Psoas muscle (tissue), 8 donors: ENCODE measurements around the gene TFAP2A. TPM values are rescaled to one million over a fixed set of nuclear protein-coding genes. Genes with fewer than 3 reads are reported as not detected.

Experiments
- ATAC-seq, 4 donors: fragments of 200-7000 bp; cut with Tn5 transposase; one replicate each; pipeline ENCODE4 v1.9.1; 2020; ENCODE audit warnings: moderate library complexity in 3 of 4, mild to moderate bottlenecking in 2 of 4
- DNase-seq, 2 donors: peaks; one replicate each; pipeline ENCODE4 v3.0.0-alpha.2; 2020
- H3K27ac ChIP-seq: fragments of 200-600 bp; one replicate; pipeline ENCODE4 v1.8.0; 2022
- H3K27me3 ChIP-seq, 3 donors: fragments of 200-600 bp in 1 of 3; one replicate each; pipeline versions ENCODE4 v1.6.1 to v1.8.0; 2013 to 2022; ENCODE audit warnings: low read length in 2 of 3, mild to moderate bottlenecking in 2 of 3, moderate library complexity in 1 of 3; ENCODE audit not compliant: insufficient read depth in 3 of 3
- H3K36me3 ChIP-seq, 2 donors: fragments of 200-600 bp in 1 of 2; one replicate each; pipeline versions ENCODE4 v1.6.1 to v1.8.0; 2013 to 2022; ENCODE audit warnings: low read depth in 1 of 2, mild to moderate bottlenecking in 1 of 2, moderate library complexity in 1 of 2; ENCODE audit not compliant: insufficient read depth in 1 of 2
- H3K4me1 ChIP-seq: fragments of 200-600 bp; one replicate; pipeline ENCODE4 v1.8.0; 2022
- H3K4me3 ChIP-seq: fragments of 200-600 bp; one replicate; pipeline ENCODE4 v1.8.0; 2022; ENCODE audit warnings: mild to moderate bottlenecking
- H3K9me3 ChIP-seq: fragments of 200-600 bp; one replicate; pipeline ENCODE4 v1.8.0; 2022
- CTCF ChIP-seq: fragments of 200-600 bp; IDR thresholded peaks from one replicate; pipeline ENCODE4 v1.8.0; 2022; ENCODE audit warnings: antibody characterized with exemption
- WGBS, 3 donors: extraction: QIAGEN DNeasy Blood & Tissue Kit; methylation state at CpG; one replicate each; pipeline versions ENCODE4 v1.1.6 to v1.1.7; 2013; 5-methylcytosine and 5-hydroxymethylcytosine counted together
- intact Hi-C, 2 donors: fragments of 100-400 bp; cut with DNase I; formaldehyde crosslinking; loops; one replicate each; pipeline versions ENCODE4 v1.11.0 to v1.14.2; 2022
- polyA plus RNA-seq, 3 donors: library from polyadenylated mRNA; stranded (reverse); fragments of 200-250 nt; gene quantifications; one replicate each; pipeline ENCODE4 v1.2.3, GENCODE V29; 2013
- total RNA-seq, 4 donors: library from RNA; stranded (reverse); fragmentation: NEBNext Ultra II Directional in 2 of 4; extraction: Animal tissue kit (Norgen Biotek cat#: 25700) in 2 of 4; gene quantifications; one replicate each; pipeline versions ENCODE4 v1.2.1 to v1.2.4, GENCODE V29; 2021 to 2023
- donor health status: healthy with polysubstance abuse.
- donor health status: DM: no; HTN: no; CAD: no; lungs with moderate emphysema.
- donor health status: Bipolar disorder and iron deficiency.
- donor health status: healthy.
- donor health status: DM: yes; HTN: yes; CAD: no.
- donor health status: DM: no; HTN: no; CAD: no.
- donor health status: DM: no; HTN: no; CAD: no.
- donor health status: DM: yes; HTN: yes; CAD: no.

The TFAP2A gene
- total and polyA plus RNA-seq, 7 donors, result under 0.01 to 0.15 TPM; not detected in 5

- no peak for DNase-seq
- 4 to 9% (median 6%) methylated on average over 5 of the region's 5 CpGs for WGBS, 3 donors
- intact Hi-C loops, result loop anchor here in 1 of 2 donors (10.0 kb wide), 1 partner anchor 389 kb away; no protein-coding TSS in a partner anchor
- Histone ChIP-seq H3K9me3 (no peaks in the 10 kb centered on the region), H3K36me3 (no peaks in the 10 kb centered on the region), H3K27me3 (peaks cover 0 to 90% (median 47%) of the 10 kb centered on the region in 3 donors), H3K4me1 (peaks cover 11% of the 10 kb centered on the region), H3K27ac (no peak overlapping the region), H3K4me3 (no peak overlapping the region)
- no peak for TF ChIP-seq CTCF
- ATAC-seq, result no peak
Measured at GRCh38 chr6:10424040-10424439, 9.2 kb upstream of the TFAP2A start.

GRCh38 chr6:10422737-10423034, 7.8 kb upstream of the TFAP2A start:
- ATAC-seq (no peak), DNase-seq (no peak)
- H3K27ac ChIP-seq, result no peak overlapping the region
- H3K4me3 ChIP-seq, result no peak overlapping the region
- H3K36me3 ChIP-seq, result no peaks in the 10 kb centered on the region
- H3K27me3 ChIP-seq, result peaks cover 0 to 91% (median 58%) of the 10 kb centered on the region in 3 donors
- H3K9me3 ChIP-seq, result no peaks in the 10 kb centered on the region
- intact Hi-C loops, result loop anchor here in 1 of 2 donors (10.0 kb wide), 1 partner anchor 388 kb away; no protein-coding TSS in a partner anchor
- no peak for TF ChIP-seq CTCF
- 14 to 22% (median 20%) methylated on average over 7 of the region's 7 CpGs for WGBS, 3 donors
- peaks cover 11% of the 10 kb centered on the region for H3K4me1 ChIP-seq

GRCh38 chr6:10421921-10422736, 7.3 kb upstream of the TFAP2A start:
- ATAC-seq (no peak), DNase-seq (no peak)
- Histone ChIP-seq H3K4me3 (no peak overlapping the region), H3K9me3 (no peaks in the 10 kb centered on the region), H3K27me3 (peaks cover 0 to 96% (median 63%) of the 10 kb centered on the region in 3 donors), H3K27ac (no peak overlapping the region), H3K4me1 (peaks cover 11% of the 10 kb centered on the region), H3K36me3 (no peaks in the 10 kb centered on the region)
- WGBS, 3 donors, result 5 to 9% (median 8%) methylated on average over 39 of the region's 39 CpGs
- intact Hi-C loops, result loop anchor here in 1 of 2 donors (10.0 kb wide), 1 partner anchor 387 kb away; no protein-coding TSS in a partner anchor
- no peak for TF ChIP-seq CTCF

- no peak for ATAC-seq
- no peaks in the 10 kb centered on the region for H3K9me3 ChIP-seq
- H3K27ac ChIP-seq, result no peak overlapping the region
- 3 to 4% (median 4%) methylated on average over 41 to 47 of the region's 47 CpGs for WGBS, 3 donors
- no peak for TF ChIP-seq CTCF
- no peak overlapping the region for H3K4me3 ChIP-seq
- intact Hi-C loops, result loop anchor here in 1 of 2 donors (10.0 kb wide), 1 partner anchor 387 kb away; no protein-coding TSS in a partner anchor
- no peak for DNase-seq
- H3K36me3 ChIP-seq, result no peaks in the 10 kb centered on the region
- peaks cover 0 to 99% (median 71%) of the 10 kb centered on the region in 3 donors for H3K27me3 ChIP-seq
- H3K4me1 ChIP-seq, result peaks cover 10% of the 10 kb centered on the region
Measured at GRCh38 chr6:10421158-10421920, 6.5 kb upstream of the TFAP2A start.
